H1 (cell line): ENCODE results near the gene HIPK2. TPM values are rescaled to one million over a fixed set of nuclear protein-coding genes. Genes with fewer than 3 reads are reported as not detected.

Experiments
- EZH2 ChIP-seq: fragments of 200-600 bp; sonication (generic); IDR thresholded peaks from 2 replicates; pipeline ENCODE4 v1.7.1; 2012; ENCODE audit warnings: low read depth, mild to moderate bottlenecking, moderate library complexity, low read length, inconsistent platforms; ENCODE audit not compliant: severe bottlenecking
- KDM1A ChIP-seq: fragments of 200-600, 300-600 bp; sonication (generic); IDR thresholded peaks from 2 replicates; pipeline ENCODE4 v1.7.1; 2016; ENCODE audit warnings: mild to moderate bottlenecking, low read length, borderline replicate concordance
- MAFK ChIP-seq: IDR thresholded peaks from 2 replicates; pipeline ENCODE4 v1.6.1; 2012; ENCODE audit warnings: low read depth, mild to moderate bottlenecking, improper control_type of control experiment, low read length
- SP2 ChIP-seq: IDR thresholded peaks from 2 replicates; pipeline ENCODE4 v1.6.1; 2012; ENCODE audit warnings: mild to moderate bottlenecking, low read length, inconsistent platforms
- polyA plus RNA-seq, 7 experiments: library from polyadenylated mRNA; depleted of rRNA in 3 of 7; stranded (reverse) in 5 of 7; unstranded in 2 of 7; fragments of >200 nt in 5 of 7; fragments of 200-250 nt in 2 of 7; gene quantifications; 1 replicate in 5 of 7; 2 replicates in 1 of 7; 4 replicates in 1 of 7; pipeline versions ENCODE4 v1.2.1 to v1.2.3, GENCODE V29; 2011 to 2013; ENCODE audit warnings: missing spikeins in 2 of 7, mixed read lengths in 2 of 7
- total RNA-seq: library from RNA; stranded (reverse); fragmentation: NEBNext Ultra II Directional; extraction: Animal tissue kit (Norgen Biotek cat#: 25700); gene quantifications from 2 replicates; pipeline ENCODE4 v1.2.1, GENCODE V29; 2021

HIPK2 gene
- total and polyA plus RNA-seq, 2 of the 8 experiments (the other 6 are each of a cell fraction or from before 2014, with no cell fraction given) = 8.3 to 24.3 TPM

DNA sequence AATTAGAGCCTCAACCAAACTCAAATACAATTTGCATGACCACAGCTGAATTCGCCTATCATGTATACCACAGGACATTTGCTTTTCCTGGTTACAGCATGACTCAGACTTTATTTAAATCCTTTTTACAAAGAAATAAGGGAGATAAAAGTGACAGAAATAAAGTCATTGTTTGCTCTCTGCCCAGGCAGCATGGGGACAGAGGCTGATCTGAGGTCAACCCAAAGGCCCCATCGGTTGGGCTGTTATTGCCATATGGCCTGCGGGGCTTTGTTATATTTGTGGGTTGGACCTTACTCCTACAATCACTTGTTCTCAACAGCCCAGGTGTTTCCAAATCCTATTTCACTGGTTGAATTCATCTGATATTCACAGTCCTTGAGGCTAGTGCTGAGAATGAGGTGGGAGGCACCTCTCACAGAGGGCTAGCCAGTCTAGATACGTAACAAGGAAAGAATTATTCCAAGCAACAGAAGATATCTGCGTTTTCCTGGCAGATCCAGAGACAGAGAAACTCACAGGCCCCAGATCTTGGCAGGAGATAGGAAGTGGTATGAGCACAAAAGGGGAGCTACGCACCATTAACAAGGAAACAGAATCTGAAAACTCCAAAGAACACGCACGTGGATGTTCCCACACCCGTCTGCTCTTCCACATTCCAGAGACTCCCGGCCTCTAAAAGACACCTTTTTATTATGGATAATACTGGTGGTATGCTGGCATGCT is 117.3 kb downstream of the HIPK2 start (continued):
- TF ChIP-seq KDM1A (peak; percentile 50; the same call in 1 of the 2 replicates), EZH2 (no peak), SP2 (no peak), MAFK (peak; percentile 43; the same call in 1 of the 2 replicates)
